ENCODE data around the gene KDM2B.

The KDM2B gene

DNA sequence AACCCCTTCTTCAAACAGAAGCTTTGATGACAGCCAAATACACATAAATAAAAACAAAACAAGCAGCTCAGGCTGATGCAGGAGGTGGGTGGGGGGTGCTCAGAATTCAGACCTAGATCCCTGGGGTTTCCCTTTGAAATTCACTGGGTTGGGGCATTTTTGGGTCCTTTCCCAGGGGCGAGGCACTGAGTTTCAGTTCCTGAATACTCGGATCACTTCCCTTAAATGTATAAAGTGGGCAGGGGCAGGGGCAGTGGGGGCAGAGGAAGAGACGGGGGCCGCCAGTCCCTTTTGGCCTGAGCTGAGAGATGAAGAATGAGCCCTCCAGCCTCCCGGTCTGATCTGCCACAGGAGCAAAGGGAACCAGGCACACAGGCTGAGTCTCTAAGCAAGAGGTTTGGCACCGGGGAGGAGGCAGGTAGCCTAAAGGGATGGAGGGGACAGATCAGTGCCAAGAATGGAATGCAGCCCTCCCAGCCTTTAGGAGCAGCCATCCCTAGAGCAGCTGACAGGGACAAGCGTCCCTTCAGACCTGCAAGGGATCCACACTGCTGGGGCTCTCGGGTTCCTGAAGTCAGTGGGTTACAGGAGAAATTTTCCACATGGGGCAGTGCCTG lies 20.3 kb downstream of the KDM2B start:
- no peak for DNase-seq

GRCh38 chr12:121558956-121559355 lies 21.9 kb downstream of the KDM2B start:
- DNase-seq: no peak

GRCh38 chr12:121550974-121551634 lies 29.7 kb downstream of the KDM2B start:
- no peak for DNase-seq

- no peak for DNase-seq
These were observed 31.7 kb downstream of the KDM2B start for GRCh38 chr12:121549075-121549474.

DNA sequence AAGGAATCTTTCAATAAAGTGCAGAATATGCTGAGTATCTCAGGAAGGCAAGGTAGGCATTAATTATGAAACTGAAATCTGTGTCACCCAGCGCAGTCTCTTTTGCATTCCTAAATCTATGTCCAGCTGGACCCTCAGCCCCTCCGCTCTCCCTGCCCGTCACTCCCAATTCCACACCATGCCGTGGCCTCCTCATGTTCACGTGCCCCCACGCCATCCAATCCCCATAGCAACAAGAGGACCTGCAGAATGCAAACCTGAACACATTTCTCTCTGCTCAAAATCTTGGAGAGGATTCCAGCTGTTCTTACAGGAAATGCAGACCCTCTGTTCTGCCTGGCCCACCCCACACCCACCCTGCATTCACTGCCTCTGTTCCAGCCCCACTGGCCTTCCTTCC lies 35.3 kb downstream of the KDM2B start:
- no peak for DNase-seq

- DNase-seq: no peak
These were observed 37.0 kb downstream of the KDM2B start for GRCh38 chr12:121543786-121544185.

DNA sequence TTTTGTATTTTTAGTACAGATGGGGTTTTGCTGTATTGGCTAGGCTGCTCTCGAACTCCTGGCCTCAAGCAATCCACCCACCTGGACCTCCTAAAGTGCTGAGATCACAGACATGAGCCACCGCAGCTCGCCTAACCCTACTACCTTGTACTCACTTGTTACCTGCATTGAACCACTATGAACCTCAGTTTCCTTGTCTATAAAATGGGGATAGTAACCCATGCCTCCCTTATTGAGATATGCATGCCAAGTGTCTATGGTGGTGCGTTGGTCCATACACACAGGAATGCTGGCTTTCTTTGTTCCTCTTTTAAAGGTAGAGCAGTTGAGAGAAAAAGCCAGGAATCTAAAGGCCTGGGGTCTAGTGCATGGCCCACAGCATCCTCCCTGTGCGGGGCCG lies 40.9 kb downstream of the KDM2B start:
- no peak for DNase-seq

- DNase-seq: peak; percentile 74
These were observed 42.1 kb downstream of the KDM2B start for GRCh38 chr12:121538699-121539061.

GRCh38 chr12:121537814-121538698 lies 42.8 kb downstream of the KDM2B start:
- no peak for DNase-seq

DNA sequence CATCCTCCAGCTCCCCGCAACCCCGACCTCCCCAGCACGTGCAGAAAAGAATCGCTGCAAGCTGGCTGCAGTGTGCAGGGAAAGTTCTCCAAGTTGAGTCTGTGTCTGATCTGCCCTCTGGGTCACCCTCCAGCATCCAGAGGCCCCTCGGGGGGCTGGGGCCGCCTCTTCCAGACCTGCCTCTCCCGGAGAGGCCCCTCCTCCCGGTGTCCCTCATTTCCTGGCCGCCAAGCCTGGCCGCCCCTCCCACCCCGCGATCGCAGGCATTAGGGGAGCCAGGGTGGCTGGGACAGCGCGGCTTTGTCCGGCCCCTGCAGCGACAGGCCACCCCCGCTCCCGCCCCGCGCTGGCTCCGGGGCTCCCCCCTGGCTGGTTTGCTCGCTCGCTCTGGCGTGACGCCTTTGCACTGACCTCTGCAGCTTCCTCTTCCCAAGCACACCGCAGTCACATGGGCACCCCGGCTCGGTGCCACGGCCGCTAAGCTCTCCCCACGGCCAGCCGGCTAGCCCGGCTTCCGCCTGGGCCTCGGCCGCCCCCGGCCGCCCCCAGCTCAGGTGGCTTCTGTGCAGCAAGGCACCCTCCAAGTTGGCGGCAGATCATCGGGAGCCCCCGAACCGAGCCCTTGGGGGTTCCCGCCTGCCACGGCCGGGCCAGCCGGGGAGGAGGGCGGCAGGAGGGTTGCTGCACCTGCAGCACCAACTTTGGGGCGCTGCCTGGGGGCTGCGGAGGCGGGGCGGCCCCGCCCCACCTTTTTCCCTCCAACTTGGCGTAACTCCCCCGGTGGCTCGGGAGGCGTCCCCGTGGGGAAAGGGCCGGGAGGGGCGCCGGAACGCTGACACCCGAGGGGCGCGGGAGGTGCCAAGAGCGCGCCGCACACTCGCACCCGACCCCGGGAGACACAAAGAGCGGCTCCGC lies 43.7 kb downstream of the KDM2B start:
- peak; percentile 59 for DNase-seq

GRCh38 chr12:121536054-121536898 lies 44.5 kb downstream of the KDM2B start:
- DNase-seq: peak; percentile 90

GRCh38 chr12:121535150-121536053 lies 45.4 kb downstream of the KDM2B start:
- DNase-seq: no peak

DNA sequence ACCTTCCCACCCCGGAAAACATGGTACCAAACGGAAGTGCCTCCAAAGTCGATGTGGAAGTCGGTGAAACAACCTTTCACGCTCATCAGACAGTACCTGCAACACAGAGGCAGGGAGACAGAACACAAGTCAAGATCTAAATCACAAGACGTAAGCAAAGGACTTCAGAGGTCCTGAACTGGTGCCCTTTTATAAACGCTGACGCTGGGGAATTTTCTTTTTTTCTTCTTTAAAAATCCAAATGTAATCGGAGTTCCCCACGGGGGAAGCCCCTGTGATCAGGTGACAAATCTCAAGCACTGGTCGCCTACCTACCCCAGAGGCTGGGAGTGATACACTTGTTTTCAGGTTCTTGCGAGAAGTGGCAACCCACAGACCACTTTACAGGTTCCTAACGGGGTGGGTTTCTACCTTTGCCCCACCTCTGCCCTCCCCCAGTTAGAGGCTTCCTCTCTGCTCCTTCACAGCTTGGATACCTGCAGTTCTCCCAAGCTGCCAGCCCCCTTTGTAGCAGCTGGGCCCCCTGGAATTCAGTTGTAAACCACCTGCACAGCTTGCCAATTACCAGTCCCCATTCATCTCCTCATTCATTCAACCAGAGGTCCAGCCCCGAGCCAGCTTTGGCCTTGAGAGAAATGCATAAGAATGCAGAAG lies 46.2 kb downstream of the KDM2B start:
- no peak for DNase-seq

GRCh38 chr12:121533394-121534090 lies 47.3 kb downstream of the KDM2B start:
- DNase-seq: no peak

DNA sequence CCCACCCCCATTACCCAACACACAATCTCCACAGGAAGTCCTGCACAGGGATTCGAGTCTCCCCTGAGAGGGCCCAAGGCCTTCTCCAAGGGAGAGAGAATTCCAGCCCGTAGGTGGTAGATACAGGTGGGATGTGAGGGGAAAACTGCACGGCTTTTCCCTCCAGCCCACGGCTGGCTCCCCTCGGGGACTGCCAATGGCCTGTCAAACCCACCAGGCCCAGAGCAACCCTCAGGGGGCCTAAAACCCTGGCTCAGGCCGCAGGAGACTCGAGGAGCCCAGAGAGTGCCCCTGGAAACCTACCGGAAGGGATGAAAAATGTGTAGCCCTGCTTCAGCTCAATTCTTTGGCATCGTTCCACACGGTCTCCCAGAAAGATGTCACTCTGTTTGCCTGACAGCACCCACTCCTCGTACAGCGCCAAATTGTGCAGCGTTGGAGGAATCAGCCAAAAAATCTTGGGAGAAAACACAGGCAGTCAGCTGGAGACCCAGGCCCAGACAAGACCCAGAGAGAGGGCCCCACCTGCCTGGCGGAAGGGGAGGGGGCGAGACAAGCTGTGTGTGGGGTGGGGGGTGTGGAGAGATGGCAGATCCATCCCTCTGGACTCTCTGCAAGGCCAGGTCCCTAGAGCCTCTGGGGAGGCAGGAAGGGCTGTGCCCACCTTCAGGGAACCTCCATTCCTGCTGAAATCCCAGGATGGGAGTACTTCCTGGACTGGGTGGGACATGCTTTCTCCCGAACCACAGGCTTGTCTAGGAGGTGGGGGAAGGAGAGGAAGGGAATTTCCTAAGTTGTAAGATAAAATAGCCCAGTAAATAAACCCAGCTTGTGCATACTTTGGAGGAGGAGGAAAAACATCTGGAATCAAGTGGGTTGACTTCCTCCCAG lies 48.1 kb downstream of the KDM2B start:
- DNase-seq: peak; percentile 58

- no peak for DNase-seq
These were observed 49.5 kb downstream of the KDM2B start for GRCh38 chr12:121531356-121531750.

DNA sequence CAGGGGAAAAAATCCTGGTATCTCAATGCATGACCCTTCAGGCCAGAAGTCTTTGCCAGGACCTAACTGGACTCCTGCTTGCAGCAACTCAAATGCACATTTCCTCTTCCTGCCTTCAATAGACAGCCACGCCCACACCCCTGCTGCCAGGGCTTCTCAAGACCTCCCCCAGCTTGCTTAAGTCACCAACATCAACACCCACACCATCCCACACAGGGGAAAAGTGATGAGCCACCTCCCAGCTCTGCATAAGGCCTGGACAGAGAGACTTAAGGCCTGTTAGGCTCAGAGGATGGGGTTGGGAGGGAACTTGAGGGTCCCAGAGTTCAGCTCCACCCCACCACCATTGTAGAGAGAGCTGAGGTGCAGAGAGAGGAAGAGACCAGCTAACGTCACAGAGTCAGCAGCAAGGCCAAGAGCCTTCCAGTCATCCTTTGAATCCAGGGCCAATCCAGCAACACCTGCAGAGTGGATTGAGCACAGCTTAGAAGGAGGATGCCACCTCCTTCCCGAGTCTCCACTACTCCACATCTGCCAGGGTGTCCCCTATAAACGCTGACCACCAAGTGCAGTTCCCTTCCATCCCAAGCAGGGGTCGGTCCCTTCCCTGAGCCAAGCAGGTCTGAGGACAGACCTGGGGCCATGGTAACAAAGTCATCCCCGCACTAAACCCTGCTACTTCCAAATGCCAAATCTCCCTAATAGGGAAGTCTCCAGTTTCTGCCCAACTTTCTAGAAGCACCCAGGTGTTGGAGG lies 50.0 kb downstream of the KDM2B start:
- DNase-seq: peak; percentile 73

- no peak for DNase-seq
These were observed 51.6 kb downstream of the KDM2B start for GRCh38 chr12:121529184-121529583.
